ENCODE measurements around the gene SP6. TPM values are rescaled to one million over a fixed set of nuclear protein-coding genes. Genes with fewer than 3 reads are reported as not detected.
A peak's percentile ranks its signal among the peaks of the same experiment; 100 is the strongest.

The SP6 gene
- total and polyA plus RNA-seq, 3 donors from 2014 or later = 0.31 to 0.79 (median 0.43) TPM

DNA sequence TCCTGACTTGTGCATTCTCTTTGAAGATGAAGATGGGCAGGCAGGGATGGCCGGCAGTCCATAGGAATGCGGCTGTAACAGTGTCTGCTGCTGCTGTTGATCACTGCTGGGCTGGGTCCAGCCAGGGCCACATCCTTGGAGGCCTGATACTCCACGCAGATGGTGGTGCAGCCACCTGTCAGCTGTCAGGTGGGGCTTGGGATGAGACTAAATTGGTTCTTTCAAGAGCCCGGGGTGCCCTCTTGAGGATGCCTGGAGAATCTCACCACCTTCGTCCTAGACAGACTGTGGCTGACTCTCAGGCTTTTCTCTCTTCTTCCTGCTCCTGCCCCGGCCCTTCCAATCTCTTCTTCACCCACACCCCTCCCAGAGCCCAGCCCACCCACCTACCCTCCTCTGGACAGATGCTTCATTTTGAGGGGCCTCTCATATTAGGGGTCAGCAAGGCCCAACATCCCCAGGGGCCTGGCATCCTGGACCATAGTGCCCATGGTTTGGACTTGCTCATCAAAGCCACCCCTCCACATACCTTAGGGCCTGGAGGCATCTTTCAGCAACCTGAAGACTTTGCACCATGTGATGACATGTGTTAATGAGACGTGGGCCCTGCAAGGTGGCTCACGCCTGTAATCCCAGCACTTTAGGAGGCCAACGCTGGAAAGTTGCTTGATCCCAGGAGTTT is 48.5 kb downstream of the SP6 start:
- DNase-seq = peak; percentile 67
- no peaks in the 10 kb centered on the region for H3K4me1 ChIP-seq
- no peaks in the 10 kb centered on the region for H3K9me3 ChIP-seq
- H3K27ac ChIP-seq = no peak overlapping the region
- 37 to 60% methylated on average over 9 of the region's 9 CpGs for WGBS, 2 donors
- no peaks in the 10 kb centered on the region for H3K36me3 ChIP-seq (ENCODE audit: low read depth, missing control alignments)
- no peak for TF ChIP-seq POLR2A (IDR thresholded peaks at IDR 0.05)
- TF ChIP-seq, protein P1, sequence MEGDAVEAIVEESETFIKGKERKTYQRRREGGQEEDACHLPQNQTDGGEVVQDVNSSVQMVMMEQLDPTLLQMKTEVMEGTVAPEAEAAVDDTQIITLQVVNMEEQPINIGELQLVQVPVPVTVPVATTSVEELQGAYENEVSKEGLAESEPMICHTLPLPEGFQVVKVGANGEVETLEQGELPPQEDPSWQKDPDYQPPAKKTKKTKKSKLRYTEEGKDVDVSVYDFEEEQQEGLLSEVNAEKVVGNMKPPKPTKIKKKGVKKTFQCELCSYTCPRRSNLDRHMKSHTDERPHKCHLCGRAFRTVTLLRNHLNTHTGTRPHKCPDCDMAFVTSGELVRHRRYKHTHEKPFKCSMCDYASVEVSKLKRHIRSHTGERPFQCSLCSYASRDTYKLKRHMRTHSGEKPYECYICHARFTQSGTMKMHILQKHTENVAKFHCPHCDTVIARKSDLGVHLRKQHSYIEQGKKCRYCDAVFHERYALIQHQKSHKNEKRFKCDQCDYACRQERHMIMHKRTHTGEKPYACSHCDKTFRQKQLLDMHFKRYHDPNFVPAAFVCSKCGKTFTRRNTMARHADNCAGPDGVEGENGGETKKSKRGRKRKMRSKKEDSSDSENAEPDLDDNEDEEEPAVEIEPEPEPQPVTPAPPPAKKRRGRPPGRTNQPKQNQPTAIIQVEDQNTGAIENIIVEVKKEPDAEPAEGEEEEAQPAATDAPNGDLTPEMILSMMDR (IDR thresholded peaks at IDR 0.05) = peak in 2 of 3 experiments; percentile 25
- H3K27me3 ChIP-seq = no peaks in the 10 kb centered on the region
- intact Hi-C loops (cut with DNase I; ENCODE audit: low total_unique reads) = no loop called here
- no peak overlapping the region for H3K4me3 ChIP-seq

DNA sequence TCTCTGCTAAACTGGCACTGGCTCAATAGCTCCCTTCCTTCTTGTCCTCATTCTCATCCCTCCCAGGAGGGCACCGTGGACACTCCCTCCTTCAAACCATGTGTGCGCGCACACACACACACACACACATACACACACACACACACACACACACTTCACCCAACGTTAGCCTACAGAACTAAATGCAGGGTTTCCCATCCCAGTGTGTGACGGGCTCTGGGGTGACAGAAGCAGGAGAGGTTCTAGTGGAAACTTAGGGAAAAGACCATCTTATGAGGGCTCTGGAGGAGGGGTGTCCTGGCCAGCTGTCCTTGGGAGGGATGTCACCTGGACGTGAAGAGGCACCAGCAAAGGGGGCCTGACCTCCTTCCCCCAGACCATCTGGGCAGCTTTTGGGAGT is 49.1 kb downstream of the SP6 start:
- no peak for DNase-seq
- intact Hi-C loops (cut with DNase I; ENCODE audit: low total_unique reads) = no loop called here
- Histone ChIP-seq H3K9me3 (no peaks in the 10 kb centered on the region), H3K4me1 (no peaks in the 10 kb centered on the region), H3K27me3 (no peaks in the 10 kb centered on the region), H3K36me3 (ENCODE audit: low read depth, missing control alignments) (no peaks in the 10 kb centered on the region), H3K27ac (no peak overlapping the region), H3K4me3 (no peak overlapping the region)
- WGBS, 2 donors = 47 to 53% methylated on average over 6 of the region's 6 CpGs
- TF ChIP-seq POLR2A (IDR thresholded peaks at IDR 0.05) = no peak

DNA sequence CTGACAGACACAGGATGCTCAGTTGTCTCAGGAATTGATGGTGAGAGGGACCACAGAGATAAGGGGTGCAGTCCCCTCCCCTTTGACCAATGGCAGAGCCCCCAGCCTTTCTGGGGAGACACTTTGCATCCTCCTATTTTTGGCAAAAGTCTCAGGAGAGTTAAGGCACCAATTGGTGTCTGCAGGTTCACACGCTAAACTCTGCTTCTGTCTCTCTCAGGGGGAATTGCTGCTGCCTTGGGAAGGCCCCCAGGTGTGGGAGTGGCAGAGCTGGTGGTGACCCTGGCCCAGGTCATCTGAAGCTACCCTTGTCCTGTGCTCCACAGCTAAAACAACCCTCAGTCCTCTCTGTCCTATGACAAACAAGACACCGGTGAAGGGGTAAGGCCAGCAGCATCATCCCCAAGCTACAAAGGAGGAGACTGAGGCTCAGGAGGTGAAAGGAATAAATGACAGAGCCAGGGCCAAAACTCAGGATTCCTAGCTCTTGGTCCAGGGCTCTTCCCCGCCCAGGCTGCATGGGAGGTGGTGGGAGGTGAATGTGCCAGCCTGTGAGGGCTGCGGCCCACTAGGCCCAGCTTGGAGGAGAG is 49.7 kb downstream of the SP6 start:
- no peak for DNase-seq
- H3K9me3 ChIP-seq = no peaks in the 10 kb centered on the region
- no peaks in the 10 kb centered on the region for H3K4me1 ChIP-seq
- no peaks in the 10 kb centered on the region for H3K36me3 ChIP-seq (ENCODE audit: low read depth, missing control alignments)
- TF ChIP-seq, protein P1 (IDR thresholded peaks at IDR 0.05) = no peak
- TF ChIP-seq POLR2A (IDR thresholded peaks at IDR 0.05) = no peak
- no peak overlapping the region for H3K4me3 ChIP-seq
- H3K27ac ChIP-seq = no peak overlapping the region
- intact Hi-C loops (cut with DNase I; ENCODE audit: low total_unique reads) = no loop called here
- 85 to 93% methylated on average over 4 of the region's 4 CpGs for WGBS, 2 donors
- H3K27me3 ChIP-seq = no peaks in the 10 kb centered on the region

DNA sequence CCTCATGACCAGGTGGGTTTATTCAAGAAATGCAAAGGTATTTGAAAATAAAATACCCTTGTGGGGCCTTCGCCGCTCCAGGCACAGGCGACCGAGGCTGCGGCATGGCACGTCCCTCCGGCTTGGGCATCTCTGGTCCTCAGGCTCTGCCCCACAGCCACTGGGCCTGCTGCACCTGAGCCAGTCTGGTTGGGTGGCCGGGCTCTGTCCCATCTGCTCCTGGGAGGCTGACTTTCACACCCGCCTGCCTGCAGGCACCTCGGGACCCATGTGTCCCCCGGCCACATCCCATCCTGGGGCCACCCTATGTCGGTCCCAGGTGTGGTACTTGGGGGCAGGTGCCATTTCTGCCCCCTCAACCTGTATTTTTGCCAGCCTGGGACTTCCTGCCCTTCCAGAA is 50.3 kb downstream of the SP6 start:
- intact Hi-C loops (cut with DNase I; ENCODE audit: low total_unique reads) = no loop called here
- no peaks in the 10 kb centered on the region for H3K36me3 ChIP-seq (ENCODE audit: low read depth, missing control alignments)

DNA sequence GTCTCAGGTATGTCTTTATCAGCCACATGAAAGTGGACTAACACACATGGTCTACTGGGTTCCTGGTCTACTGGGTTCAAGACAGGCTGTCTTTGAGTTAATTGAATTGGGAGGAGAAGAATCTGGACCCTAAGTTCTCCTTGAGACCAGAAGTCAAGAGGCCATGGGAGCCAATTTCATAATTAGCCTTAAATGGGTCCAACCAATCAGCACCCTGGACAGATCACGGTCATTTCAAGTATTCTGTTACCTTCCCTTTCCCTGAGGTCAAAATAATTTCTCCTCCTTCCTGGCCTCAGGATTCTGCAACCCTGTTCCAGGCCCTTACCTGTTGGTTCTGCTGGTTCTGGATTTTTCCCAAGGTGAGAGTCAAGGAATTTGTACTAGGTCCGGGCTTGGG is 53.2 kb downstream of the SP6 start:
- Histone ChIP-seq H3K4me1 (no peaks in the 10 kb centered on the region), H3K27ac (no peak overlapping the region), H3K36me3 (ENCODE audit: low read depth, missing control alignments) (no peaks in the 10 kb centered on the region), H3K27me3 (no peaks in the 10 kb centered on the region), H3K9me3 (no peaks in the 10 kb centered on the region), H3K4me3 (no peak overlapping the region)
- intact Hi-C loops (cut with DNase I; ENCODE audit: low total_unique reads) = no loop called here
- 56 to 66% methylated on average over 2 of the region's 2 CpGs for WGBS, 2 donors
- DNase-seq = no peak
- TF ChIP-seq POLR2A (IDR thresholded peaks at IDR 0.05) = no peak
- TF ChIP-seq, protein P1 (IDR thresholded peaks at IDR 0.05) = no peak

More for the DNA sequence above, 50.3 kb downstream of the SP6 start:
- no peak for DNase-seq
- Histone ChIP-seq H3K9me3 (no peaks in the 10 kb centered on the region), H3K27me3 (no peaks in the 10 kb centered on the region), H3K4me3 (no peak overlapping the region), H3K4me1 (no peaks in the 10 kb centered on the region), H3K27ac (no peak overlapping the region)
- 88% methylated on average over 12 of the region's 12 CpGs for WGBS, 2 donors
- TF ChIP-seq, protein P1 (IDR thresholded peaks at IDR 0.05) = no peak
- TF ChIP-seq POLR2A (IDR thresholded peaks at IDR 0.05) = no peak

Other genes with a start within 250 kb of the SP6 start
- 100 to 1,000 TPM; 262 to 299 TPM for gene KPNB1, start 201.2 kb downstream of the SP6 start, total RNA-seq
- 391 TPM for gene KPNB1, start 201.2 kb downstream of the SP6 start, polyA plus RNA-seq (ENCODE audit: insufficient read depth, low read depth, low replicate concordance)
- 10 to 100 TPM; 23.3 TPM for gene TBKBP1, start 157.0 kb downstream of the SP6 start, total RNA-seq
- 21.9 TPM for gene TBKBP1, start 157.0 kb downstream of the SP6 start, polyA plus RNA-seq (ENCODE audit: insufficient read depth, low read depth, low replicate concordance)
- gene TBX21, start 117.9 kb downstream of the SP6 start, total RNA-seq = 1 to 10 TPM; 1.8 to 2.2 TPM
- gene TBX21, start 117.9 kb downstream of the SP6 start, polyA plus RNA-seq (ENCODE audit: insufficient read depth, low read depth, low replicate concordance) = 1.1 TPM
- gene OSBPL7, start 29.4 kb downstream of the SP6 start, total RNA-seq = 1 to 10 TPM; 2.1 to 7.3 TPM
- gene OSBPL7, start 29.4 kb downstream of the SP6 start, polyA plus RNA-seq (ENCODE audit: insufficient read depth, low read depth, low replicate concordance) = 2.5 TPM
- 10 to 100 TPM; 47.1 to 47.4 TPM for gene MRPL10, start 19.6 kb downstream of the SP6 start, total RNA-seq
- gene MRPL10, start 19.6 kb downstream of the SP6 start, polyA plus RNA-seq (ENCODE audit: insufficient read depth, low read depth, low replicate concordance) = 51.5 TPM
- gene LRRC46, start 19.5 kb downstream of the SP6 start, total RNA-seq = 10 to 100 TPM; 18.4 to 28.3 TPM
- 147 TPM for gene LRRC46, start 19.5 kb downstream of the SP6 start, polyA plus RNA-seq (ENCODE audit: insufficient read depth, low read depth, low replicate concordance)
- 10 to 100 TPM; 31.0 to 38.0 TPM for gene SCRN2, start 9.9 kb downstream of the SP6 start, total RNA-seq
- 25.6 TPM for gene SCRN2, start 9.9 kb downstream of the SP6 start, polyA plus RNA-seq (ENCODE audit: insufficient read depth, low read depth, low replicate concordance)
- 10 to 100 TPM; 18.9 to 23.5 TPM for gene SP2, start 45.1 kb upstream of the SP6 start, total RNA-seq
- 35.0 TPM for gene SP2, start 45.1 kb upstream of the SP6 start, polyA plus RNA-seq (ENCODE audit: insufficient read depth, low read depth, low replicate concordance)
- gene PNPO, start 90.4 kb upstream of the SP6 start, total RNA-seq = 10 to 100 TPM; 37.5 to 41.7 TPM
- 21.3 TPM for gene PNPO, start 90.4 kb upstream of the SP6 start, polyA plus RNA-seq (ENCODE audit: insufficient read depth, low read depth, low replicate concordance)
- 1 to 10 TPM in 1 of 2 donors, under 1 TPM in 1; 0.55 to 2.5 TPM for gene PRR15L, start 106.7 kb upstream of the SP6 start, total RNA-seq
- 6.2 TPM for gene PRR15L, start 106.7 kb upstream of the SP6 start, polyA plus RNA-seq (ENCODE audit: insufficient read depth, low read depth, low replicate concordance)
- 100 to 1,000 TPM; 221 to 281 TPM for gene CDK5RAP3, start 120.0 kb upstream of the SP6 start, total RNA-seq
- gene CDK5RAP3, start 120.0 kb upstream of the SP6 start, polyA plus RNA-seq (ENCODE audit: insufficient read depth, low read depth, low replicate concordance) = 192 TPM
- gene COPZ2, start 186.6 kb upstream of the SP6 start, total RNA-seq = 10 to 100 TPM; 13.2 to 14.7 TPM
- gene COPZ2, start 186.6 kb upstream of the SP6 start, polyA plus RNA-seq (ENCODE audit: insufficient read depth, low read depth, low replicate concordance) = 47.6 TPM
- 100 to 1,000 TPM; 180 to 199 TPM for gene NFE2L1, start 197.2 kb upstream of the SP6 start, total RNA-seq
- gene NFE2L1, start 197.2 kb upstream of the SP6 start, polyA plus RNA-seq (ENCODE audit: insufficient read depth, low read depth, low replicate concordance) = 193 TPM